DLD1 (cell line): ENCODE measurements around the gene ADCY2.

Experiments used
- in situ Hi-C: cut with HindIII; loops from 2 replicates; pipeline ENCODE4 v1.10.0; 2017; ENCODE audit warnings: low sequenced_read_pairs

Gene ADCY2

DNA sequence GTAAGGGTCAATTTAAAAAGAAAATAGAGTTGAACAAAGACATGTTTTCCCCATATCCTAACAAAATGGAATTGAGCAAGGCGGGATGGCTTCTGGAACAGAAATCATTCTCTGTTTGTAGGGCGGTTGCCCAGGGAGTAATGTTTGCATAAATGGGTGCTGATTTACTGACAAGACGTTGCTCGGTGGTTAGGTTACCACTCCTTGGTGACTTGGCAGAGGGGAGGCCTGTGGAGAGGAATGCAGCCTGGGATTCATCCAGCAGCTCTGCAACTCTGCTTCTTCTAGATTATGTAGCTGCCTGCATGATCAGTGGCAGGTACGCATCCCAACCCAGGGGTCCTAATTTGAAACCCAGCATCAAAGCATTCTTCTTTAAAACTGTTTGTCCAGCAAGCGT lies 254.8 kb downstream of the ADCY2 start:
- in situ Hi-C loops, result no loop called here

DNA sequence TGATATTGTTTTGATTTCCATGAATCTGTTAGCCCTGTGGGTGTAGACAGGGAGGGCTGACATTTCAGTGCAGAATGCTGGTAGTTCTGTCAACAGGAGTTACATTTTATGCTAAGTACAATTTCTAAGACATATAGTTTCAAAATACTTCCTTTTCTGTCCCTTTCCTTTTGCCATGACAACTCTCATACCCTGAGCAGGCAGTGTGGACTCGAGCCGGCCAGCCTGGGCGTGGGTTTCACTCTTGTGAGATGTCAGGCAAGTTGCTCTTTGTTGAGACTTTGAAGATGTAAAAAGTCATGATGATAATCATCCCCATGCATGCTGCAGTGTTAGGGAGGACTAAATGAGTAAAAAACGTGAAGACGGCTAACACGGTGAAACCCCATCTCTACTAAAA lies 257.1 kb downstream of the ADCY2 start:
- in situ Hi-C loops, result no loop called here

DNA sequence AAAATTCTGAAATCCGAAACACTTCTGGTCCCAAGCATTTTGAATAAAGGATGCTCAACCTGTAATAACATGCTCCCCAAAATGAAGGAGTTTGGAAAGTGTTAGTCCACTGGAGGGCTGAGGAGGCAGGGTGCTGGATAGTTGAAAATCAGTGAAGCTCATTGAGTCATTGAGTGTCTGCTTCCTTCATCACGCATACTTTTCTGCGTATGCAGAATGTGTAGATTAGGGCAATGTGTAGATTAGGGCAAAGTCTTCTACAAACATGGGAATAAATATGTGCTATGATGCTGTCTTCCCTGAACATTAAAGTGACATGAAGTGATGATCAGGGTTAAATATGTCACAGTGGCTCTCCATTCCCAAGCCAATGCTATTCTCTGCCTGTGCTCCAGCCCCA lies 261.2 kb downstream of the ADCY2 start:
- in situ Hi-C loops, result no loop called here

DNA sequence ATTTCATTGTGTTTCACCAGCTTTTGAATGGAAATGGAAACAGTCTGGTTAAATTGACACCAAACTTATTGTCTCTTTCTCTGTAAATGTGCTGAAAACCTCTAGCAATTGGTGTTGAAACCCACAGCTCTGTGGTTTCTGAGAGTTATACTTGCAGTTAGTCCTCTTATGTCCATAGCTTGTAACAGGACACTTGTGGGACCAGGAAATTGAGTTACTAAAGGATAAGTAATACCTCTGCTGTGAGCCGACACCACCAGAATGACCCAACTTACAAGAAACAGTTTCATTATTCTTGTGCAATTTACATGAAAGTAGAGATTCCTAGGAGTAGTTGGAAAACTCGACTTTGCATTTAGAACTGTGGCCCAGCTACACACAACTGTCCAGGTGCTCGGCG lies 263.5 kb downstream of the ADCY2 start:
- in situ Hi-C loops, result no loop called here

DNA sequence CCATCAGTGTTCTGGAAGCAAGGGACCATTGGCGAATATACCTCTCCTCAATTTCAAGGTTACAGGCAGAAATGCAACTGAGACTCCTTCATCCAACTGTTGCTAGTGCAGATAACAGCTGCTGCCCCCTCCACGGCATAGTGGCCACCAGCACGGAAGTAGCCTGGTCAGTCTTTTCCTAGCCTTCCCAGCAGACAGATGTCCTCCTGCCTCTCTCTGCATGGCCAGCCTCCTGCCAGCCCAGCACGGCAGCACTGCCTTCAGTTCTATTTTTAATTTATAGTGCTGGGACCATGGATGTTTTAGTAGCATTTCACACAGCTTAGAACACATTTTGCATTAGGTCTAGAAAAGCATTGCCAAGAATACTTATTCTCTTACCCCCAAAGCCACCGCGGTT lies 266.4 kb downstream of the ADCY2 start:
- in situ Hi-C loops, result no loop called here

- in situ Hi-C loops, result no loop called here
Measured at GRCh38 chr5:7663808-7664207, 267.9 kb downstream of the ADCY2 start.

- in situ Hi-C loops, result no loop called here
Measured at GRCh38 chr5:7664208-7664607, 268.3 kb downstream of the ADCY2 start.

DNA sequence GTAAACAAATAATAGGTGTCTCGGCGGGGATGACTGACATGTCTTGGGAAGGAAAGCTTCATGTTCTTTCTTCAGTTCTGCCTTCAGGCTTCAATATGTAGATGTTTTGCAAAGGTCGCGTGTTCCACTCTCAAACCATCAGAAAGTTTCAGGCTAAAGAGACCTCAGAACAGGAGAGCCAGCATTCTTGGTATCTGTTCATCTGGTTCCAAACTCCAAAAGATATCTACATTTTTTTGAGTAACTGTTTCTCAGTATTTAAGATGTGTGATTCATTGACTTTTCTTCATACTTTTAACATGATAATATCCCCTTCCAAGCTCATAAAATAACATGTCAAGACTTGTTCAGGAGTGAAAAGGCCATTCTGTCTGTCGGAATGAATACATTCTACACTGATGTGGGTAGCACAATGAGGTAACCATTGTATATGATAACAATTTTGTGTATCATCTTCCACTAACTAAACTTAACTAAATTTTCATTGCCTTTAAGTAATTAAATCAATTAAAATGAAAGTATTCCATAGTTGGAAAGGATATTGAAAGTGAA lies 271.4 kb downstream of the ADCY2 start:
- in situ Hi-C loops, result no loop called here

DNA sequence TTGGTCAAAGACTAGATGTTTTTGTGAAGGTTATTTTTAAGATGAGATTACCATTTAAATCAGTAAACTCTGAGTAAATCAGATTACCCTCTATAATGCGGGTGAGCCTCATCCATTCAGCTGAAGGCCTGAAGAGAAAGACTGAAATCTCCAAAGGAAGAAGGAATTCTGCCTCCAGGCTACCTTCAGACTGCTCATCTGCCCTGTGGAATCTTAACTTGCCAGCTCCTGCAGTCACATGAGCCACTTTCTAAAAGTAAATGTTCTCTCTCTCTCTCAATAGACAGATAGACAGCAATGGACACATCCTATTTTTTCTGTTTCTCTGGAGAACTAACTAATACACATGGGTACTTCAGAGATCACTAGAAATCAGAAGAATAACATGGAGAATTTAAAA lies 272.2 kb downstream of the ADCY2 start:
- in situ Hi-C loops, result no loop called here

GRCh38 chr5:7668627-7669026 lies 272.7 kb downstream of the ADCY2 start:
- in situ Hi-C loops, result no loop called here

GRCh38 chr5:7671381-7671993 lies 275.5 kb downstream of the ADCY2 start:
- in situ Hi-C loops, result no loop called here

DNA sequence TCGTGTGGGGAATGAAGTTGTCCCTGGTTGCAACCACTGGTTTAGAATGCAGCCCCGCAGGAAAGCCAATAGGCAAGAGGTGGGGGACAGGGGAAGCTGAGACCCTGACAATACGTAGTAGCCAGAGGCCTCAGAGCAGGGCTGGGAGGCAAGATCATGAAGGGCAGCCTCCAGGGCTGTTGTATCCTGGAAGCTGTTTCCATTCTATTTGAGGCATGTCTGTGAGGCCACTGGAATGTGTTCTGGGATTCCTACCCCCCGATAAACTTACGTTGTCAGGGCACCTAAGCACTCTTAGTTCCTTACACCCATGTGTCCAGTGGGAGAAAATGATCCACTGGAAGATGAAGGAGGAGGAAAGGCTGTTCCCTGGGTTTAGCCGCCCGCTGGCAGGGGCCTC lies 277.7 kb downstream of the ADCY2 start:
- in situ Hi-C loops, result no loop called here

- in situ Hi-C loops, result no loop called here
Measured at GRCh38 chr5:7676455-7676854, 280.5 kb downstream of the ADCY2 start.

- in situ Hi-C loops, result no loop called here
Measured at GRCh38 chr5:7678030-7678429, 282.1 kb downstream of the ADCY2 start.

- in situ Hi-C loops, result no loop called here
Measured at GRCh38 chr5:7679663-7680062, 283.7 kb downstream of the ADCY2 start.

DNA sequence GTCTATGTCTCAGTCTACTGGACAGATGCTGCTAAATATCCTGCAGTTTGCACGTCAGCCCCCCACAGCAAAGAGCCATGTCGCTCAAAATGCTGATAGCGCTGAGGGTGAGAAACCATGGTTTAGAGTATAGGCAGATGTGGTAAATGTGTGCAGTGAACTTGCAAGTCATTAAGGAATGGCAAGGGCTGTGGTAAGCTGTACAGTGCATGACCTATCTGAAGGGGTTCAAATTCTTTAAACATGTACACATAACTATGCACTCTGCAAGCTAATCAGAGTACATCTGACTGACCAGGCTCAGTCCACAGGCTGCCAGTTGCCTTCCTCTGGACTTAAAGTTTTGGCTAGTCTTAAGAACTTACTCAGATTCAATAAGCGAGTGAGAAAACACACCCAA lies 284.3 kb downstream of the ADCY2 start:
- in situ Hi-C loops, result no loop called here

DNA sequence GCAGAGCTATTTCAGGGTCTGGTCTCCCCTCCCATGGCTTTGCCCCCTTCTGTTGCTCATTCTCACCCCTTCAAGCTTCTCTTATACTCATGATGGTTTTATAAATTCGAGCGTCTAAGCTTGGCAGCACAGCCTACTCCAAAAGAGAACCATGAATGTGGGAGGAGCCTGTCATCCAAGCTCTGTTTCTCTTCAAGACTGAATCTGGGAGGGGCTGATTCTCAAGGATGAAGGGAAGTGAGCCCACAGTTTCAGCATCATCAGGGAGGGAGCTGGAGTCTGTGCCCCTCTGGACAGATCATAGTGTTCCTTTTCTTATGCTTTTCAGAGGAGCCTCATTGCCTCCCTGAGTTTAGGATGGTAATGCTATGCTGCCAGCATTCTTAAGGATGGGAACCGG lies 286.4 kb downstream of the ADCY2 start:
- in situ Hi-C loops, result no loop called here

DNA sequence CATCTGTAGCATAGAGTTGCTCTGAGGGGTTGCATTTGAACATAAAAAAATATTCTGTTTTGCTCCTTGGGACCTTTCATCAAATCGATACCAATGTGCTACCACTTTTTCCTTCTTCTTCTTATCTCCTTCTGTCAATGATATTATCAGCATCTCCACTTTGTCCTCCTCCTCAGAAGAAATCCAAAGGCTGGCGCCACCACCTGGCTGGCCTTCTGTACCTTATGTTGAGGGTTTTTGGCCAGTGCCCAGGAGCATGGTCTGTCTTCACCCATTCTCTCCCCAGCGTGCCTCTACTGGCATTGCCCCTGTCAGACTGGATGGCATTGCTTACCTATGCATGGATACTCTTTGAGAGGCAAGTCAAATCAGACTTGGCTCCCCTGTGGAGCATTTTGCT lies 287.8 kb downstream of the ADCY2 start:
- in situ Hi-C loops, result no loop called here

GRCh38 chr5:7684826-7685225 lies 288.9 kb downstream of the ADCY2 start:
- in situ Hi-C loops, result no loop called here

- in situ Hi-C loops, result no loop called here
Measured at GRCh38 chr5:7686794-7687193, 290.9 kb downstream of the ADCY2 start.

- in situ Hi-C loops, result no loop called here
Measured at GRCh38 chr5:7690557-7690956, 294.6 kb downstream of the ADCY2 start.

- in situ Hi-C loops, result no loop called here
Measured at GRCh38 chr5:7705261-7705660, 309.3 kb downstream of the ADCY2 start.

DNA sequence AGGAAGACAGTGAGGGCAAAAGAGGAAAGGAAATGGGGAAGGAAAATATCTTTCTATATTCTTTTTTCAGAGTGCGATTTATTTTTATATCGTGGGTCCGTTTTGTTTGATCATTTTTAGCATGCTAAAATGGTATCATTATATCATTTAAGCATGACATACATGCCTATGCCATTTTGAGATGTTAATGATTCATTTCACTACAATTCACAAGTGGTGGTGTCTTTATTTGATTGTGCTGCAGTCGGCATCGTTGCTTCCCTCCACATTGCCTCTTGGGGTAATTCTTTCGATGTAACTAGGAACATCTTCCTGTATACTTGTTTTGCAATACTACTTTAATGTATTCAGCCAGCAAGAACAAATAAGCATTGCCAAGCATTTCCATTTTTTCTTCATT lies 309.8 kb downstream of the ADCY2 start:
- in situ Hi-C loops, result no loop called here
